GM12878 (cell line): ENCODE results near the gene EXOC3L4. TPM values are rescaled to one million over a fixed set of nuclear protein-coding genes. Genes with fewer than 3 reads are reported as not detected.

ENCODE experiments used
- BCLAF1 ChIP-seq: fragments of 450-650 bp; IDR thresholded peaks from 2 replicates; pipeline ENCODE4 v1.6.1; 2017; ENCODE audit warnings: antibody characterized with exemption, mild to moderate bottlenecking, moderate library complexity
- FOXK2 ChIP-seq: fragments of 450-650 bp; IDR thresholded peaks from 2 replicates; pipeline ENCODE4 v1.6.1; 2017; ENCODE audit warnings: mild to moderate bottlenecking, moderate library complexity
- POU2F2 ChIP-seq: IDR thresholded peaks from 3 replicates; pipeline ENCODE4 v1.6.1; 2011; ENCODE audit warnings: low read depth, mild to moderate bottlenecking, low read length, borderline replicate concordance
- RELB ChIP-seq: fragments of 450-650 bp; IDR thresholded peaks from 2 replicates; pipeline ENCODE4 v1.6.1; 2017; ENCODE audit warnings: low read depth, mild to moderate bottlenecking, moderate library complexity
- YY1 ChIP-seq: IDR thresholded peaks from 2 replicates; pipeline ENCODE4 v1.6.1; 2011; ENCODE audit warnings: low read depth, mild to moderate bottlenecking, low read length
- ZBTB4 ChIP-seq: fragments of 450-650 bp; formaldehyde crosslinking; IDR thresholded peaks from 2 replicates; pipeline ENCODE4 v1.4.0; 2022; ENCODE audit warnings: mild to moderate bottlenecking, moderate library complexity
- ZNF592 ChIP-seq: fragments of 450-650 bp; IDR thresholded peaks from 2 replicates; pipeline ENCODE4 v1.6.1; 2017; ENCODE audit warnings: mild to moderate bottlenecking, moderate library complexity
- polyA plus RNA-seq, 11 experiments: library from polyadenylated mRNA; depleted of rRNA in 4 of 11; unstranded in 6 of 11; stranded (reverse) in 5 of 11; fragments of >200 nt; fragmentation: Nextera tagmentation in 4 of 11; fragmentation: Illumina TruSeq in 1 of 11; extraction: Ambion mirVana in 4 of 11; extraction: Trizol in 1 of 11; gene quantifications; 1 replicate in 1 of 11; 2 replicates in 10 of 11; pipeline versions ENCODE4 v1.2.1 to v1.2.3, GENCODE V29; 2011 to 2016; ENCODE audit warnings: inconsistent platforms in 2 of 11, missing spikeins in 2 of 11, low read depth in 1 of 11
- total RNA-seq, 4 experiments: library from RNA; depleted of rRNA in 3 of 4; stranded (reverse); fragments of >200 nt in 3 of 4; fragmentation: Illumina TruSeq in 1 of 4; extraction: Trizol in 1 of 4; gene quantifications; 2 replicates each; pipeline versions ENCODE4 v1.2.1 to v1.2.3, GENCODE V29; 2013 to 2021

EXOC3L4 gene
- total and polyA plus RNA-seq, 10 of the 15 experiments (the other 5 are each of a cell fraction or from before 2014, with no cell fraction given), result not detected

GRCh38 chr14:103050935-103051334 lies 43.6 kb upstream of the EXOC3L4 start (continued):
- no peak for TF ChIP-seq ZBTB4
- no peak for TF ChIP-seq YY1
- no peak for TF ChIP-seq FOXK2
- no peak for TF ChIP-seq ZNF592
- no peak for TF ChIP-seq BCLAF1
- TF ChIP-seq RELB, result no peak
- TF ChIP-seq POU2F2, result no peak
